Measurements from ENCODE around the gene ILF3. TPM values are rescaled to one million over a fixed set of nuclear protein-coding genes. Genes with fewer than 3 reads are reported as not detected.

The ILF3 gene
- total and polyA plus RNA-seq, 10 of the 15 experiments (the other 5 are each of a cell fraction or from before 2014, with no cell fraction given), result 28.1 to 383 (median 176) TPM

- TF ChIP-seq TAF1 (IDR thresholded peaks at IDR 0.05; ENCODE audit: borderline replicate concordance, low read depth, low read length) (no peak), MXI1 (IDR thresholded peaks at IDR 0.05; ENCODE audit: low read depth, low read length) (no peak), EGR1 (IDR thresholded peaks at IDR 0.05; ENCODE audit: borderline replicate concordance in 1 of 2, low read depth in 2 of 2, low read length in 2 of 2) (no peak), HDGF (IDR thresholded peaks at IDR 0.05) (peak; percentile 82; the same call in 1 of the 2 replicates)
- TF ChIP-seq, protein P1, sequence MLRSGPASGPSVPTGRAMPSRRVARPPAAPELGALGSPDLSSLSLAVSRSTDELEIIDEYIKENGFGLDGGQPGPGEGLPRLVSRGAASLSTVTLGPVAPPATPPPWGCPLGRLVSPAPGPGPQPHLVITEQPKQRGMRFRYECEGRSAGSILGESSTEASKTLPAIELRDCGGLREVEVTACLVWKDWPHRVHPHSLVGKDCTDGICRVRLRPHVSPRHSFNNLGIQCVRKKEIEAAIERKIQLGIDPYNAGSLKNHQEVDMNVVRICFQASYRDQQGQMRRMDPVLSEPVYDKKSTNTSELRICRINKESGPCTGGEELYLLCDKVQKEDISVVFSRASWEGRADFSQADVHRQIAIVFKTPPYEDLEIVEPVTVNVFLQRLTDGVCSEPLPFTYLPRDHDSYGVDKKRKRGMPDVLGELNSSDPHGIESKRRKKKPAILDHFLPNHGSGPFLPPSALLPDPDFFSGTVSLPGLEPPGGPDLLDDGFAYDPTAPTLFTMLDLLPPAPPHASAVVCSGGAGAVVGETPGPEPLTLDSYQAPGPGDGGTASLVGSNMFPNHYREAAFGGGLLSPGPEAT (IDR thresholded peaks at IDR 0.05; ENCODE audit: low read depth), result no peak
- TF ChIP-seq, protein P2, sequence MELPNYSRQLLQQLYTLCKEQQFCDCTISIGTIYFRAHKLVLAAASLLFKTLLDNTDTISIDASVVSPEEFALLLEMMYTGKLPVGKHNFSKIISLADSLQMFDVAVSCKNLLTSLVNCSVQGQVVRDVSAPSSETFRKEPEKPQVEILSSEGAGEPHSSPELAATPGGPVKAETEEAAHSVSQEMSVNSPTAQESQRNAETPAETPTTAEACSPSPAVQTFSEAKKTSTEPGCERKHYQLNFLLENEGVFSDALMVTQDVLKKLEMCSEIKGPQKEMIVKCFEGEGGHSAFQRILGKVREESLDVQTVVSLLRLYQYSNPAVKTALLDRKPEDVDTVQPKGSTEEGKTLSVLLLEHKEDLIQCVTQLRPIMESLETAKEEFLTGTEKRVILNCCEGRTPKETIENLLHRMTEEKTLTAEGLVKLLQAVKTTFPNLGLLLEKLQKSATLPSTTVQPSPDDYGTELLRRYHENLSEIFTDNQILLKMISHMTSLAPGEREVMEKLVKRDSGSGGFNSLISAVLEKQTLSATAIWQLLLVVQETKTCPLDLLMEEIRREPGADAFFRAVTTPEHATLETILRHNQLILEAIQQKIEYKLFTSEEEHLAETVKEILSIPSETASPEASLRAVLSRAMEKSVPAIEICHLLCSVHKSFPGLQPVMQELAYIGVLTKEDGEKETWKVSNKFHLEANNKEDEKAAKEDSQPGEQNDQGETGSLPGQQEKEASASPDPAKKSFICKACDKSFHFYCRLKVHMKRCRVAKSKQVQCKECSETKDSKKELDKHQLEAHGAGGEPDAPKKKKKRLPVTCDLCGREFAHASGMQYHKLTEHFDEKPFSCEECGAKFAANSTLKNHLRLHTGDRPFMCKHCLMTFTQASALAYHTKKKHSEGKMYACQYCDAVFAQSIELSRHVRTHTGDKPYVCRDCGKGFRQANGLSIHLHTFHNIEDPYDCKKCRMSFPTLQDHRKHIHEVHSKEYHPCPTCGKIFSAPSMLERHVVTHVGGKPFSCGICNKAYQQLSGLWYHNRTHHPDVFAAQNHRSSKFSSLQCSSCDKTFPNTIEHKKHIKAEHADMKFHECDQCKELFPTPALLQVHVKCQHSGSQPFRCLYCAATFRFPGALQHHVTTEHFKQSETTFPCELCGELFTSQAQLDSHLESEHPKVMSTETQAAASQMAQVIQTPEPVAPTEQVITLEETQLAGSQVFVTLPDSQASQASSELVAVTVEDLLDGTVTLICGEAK (IDR thresholded peaks at IDR 0.05; ENCODE audit: borderline replicate concordance), result no peak
- TF ChIP-seq, protein P3, sequence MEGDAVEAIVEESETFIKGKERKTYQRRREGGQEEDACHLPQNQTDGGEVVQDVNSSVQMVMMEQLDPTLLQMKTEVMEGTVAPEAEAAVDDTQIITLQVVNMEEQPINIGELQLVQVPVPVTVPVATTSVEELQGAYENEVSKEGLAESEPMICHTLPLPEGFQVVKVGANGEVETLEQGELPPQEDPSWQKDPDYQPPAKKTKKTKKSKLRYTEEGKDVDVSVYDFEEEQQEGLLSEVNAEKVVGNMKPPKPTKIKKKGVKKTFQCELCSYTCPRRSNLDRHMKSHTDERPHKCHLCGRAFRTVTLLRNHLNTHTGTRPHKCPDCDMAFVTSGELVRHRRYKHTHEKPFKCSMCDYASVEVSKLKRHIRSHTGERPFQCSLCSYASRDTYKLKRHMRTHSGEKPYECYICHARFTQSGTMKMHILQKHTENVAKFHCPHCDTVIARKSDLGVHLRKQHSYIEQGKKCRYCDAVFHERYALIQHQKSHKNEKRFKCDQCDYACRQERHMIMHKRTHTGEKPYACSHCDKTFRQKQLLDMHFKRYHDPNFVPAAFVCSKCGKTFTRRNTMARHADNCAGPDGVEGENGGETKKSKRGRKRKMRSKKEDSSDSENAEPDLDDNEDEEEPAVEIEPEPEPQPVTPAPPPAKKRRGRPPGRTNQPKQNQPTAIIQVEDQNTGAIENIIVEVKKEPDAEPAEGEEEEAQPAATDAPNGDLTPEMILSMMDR (IDR thresholded peaks at IDR 0.05 in 2 of 3, conservative IDR thresholded peaks at IDR 0.05 in 1 of 3; ENCODE audit: control insufficient read depth in 2 of 3, extremely low read depth in 1 of 3, insufficient read depth in 1 of 3, low read depth in 3 of 3, low read length in 3 of 3), result no peak
Observed at GRCh38 chr19:10717054-10717355, 62.9 kb downstream of the ILF3 start (continued).
